ENCODE data around the gene SV2B. TPM values are rescaled to one million over a fixed set of nuclear protein-coding genes. Genes with fewer than 3 reads are reported as not detected.

Gene SV2B
- total and polyA plus RNA-seq, 2 experiments from 2014 or later = 0.06 to 0.76 TPM

DNA sequence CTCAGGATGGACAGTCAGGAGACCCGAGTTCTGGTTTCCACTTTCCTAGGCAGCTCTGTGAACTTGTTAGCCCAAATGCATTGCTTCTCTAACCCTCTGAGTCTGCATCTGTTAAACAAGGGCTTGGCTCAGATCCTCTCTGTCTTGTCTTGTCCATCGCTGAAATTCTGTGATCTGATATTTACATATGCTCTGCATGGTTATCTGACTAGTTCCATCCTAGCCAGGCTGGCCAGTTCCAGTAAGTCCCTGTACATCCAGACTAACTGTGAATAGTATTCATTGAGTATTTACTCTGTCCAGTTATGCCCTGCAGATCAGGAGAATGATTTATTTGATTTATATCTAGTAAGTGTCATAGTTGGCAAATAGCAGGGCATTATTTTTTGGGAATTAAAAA is 27.0 kb upstream of the SV2B start:
- no peaks in the 10 kb centered on the region for H3K9me2 ChIP-seq (ENCODE audit: insufficient read depth)
- no peaks in the 10 kb centered on the region; the same call in 1 of the 2 replicates for H3K4me1 ChIP-seq (ENCODE audit: insufficient read depth)
- Mint-ChIP-seq H3K4me1 (peaks cover 8% of the 10 kb centered on the region; the same call in 1 of the 3 replicates), H3K27me3 (ENCODE audit: insufficient read depth, low read depth, poor library complexity) (no peaks in the 10 kb centered on the region), H3K4me3 (no peak overlapping the region), H3K9me3 (no peaks in the 10 kb centered on the region), H3K27ac (no peak overlapping the region), H3K36me3 (ENCODE audit: low read depth) (no peaks in the 10 kb centered on the region)
- no peak for TF ChIP-seq POLR2AphosphoS5 (IDR thresholded peaks at IDR 0.05; ENCODE audit: low read depth)
- no peak for TF ChIP-seq ZNF114 (CRISPR knock-in tag; IDR thresholded peaks at IDR 0.05)
- TF ChIP-seq ETS1 (IDR thresholded peaks at IDR 0.05) = no peak
- TF ChIP-seq EZH2 (IDR thresholded peaks at IDR 0.05; ENCODE audit: low read depth, unreplicated experiment) = no peak
- H3K4me2 ChIP-seq = no peak overlapping the region
- no peak overlapping the region for H2AFZ ChIP-seq
- no peaks in the 10 kb centered on the region for H3K27me3 ChIP-seq (ENCODE audit: insufficient read depth)
- no peaks in the 10 kb centered on the region for H3K79me2 ChIP-seq (replicated peaks; ENCODE audit: insufficient read depth)
- no peak for DNase-seq (ENCODE audit: low spot score)
- no peak overlapping the region for H3K27ac ChIP-seq (ENCODE audit: low read depth)
- ATAC-seq = no peak
- no peaks in the 10 kb centered on the region for H3F3A ChIP-seq (replicated peaks; ENCODE audit: low read depth)
- H4K20me1 ChIP-seq (replicated peaks; ENCODE audit: insufficient read depth) = no peaks in the 10 kb centered on the region
- no peak overlapping the region for H3K4me3 ChIP-seq
- H3K36me3 ChIP-seq (ENCODE audit: insufficient read depth) = no peaks in the 10 kb centered on the region

- no peak overlapping the region for H2AFZ ChIP-seq
- no peaks in the 10 kb centered on the region for H3K9me3 Mint-ChIP-seq
Measured at GRCh38 chr15:91073768-91074167, 26.3 kb upstream of the SV2B start.

More at GRCh38 chr15:91073768-91074167, 26.3 kb upstream of the SV2B start:
- Histone ChIP-seq H3F3A (replicated peaks; ENCODE audit: low read depth) (no peaks in the 10 kb centered on the region), H3K36me3 (ENCODE audit: insufficient read depth) (no peaks in the 10 kb centered on the region), H3K27ac (ENCODE audit: low read depth) (no peak overlapping the region), H3K79me2 (replicated peaks; ENCODE audit: insufficient read depth) (no peaks in the 10 kb centered on the region), H3K27me3 (ENCODE audit: insufficient read depth) (no peaks in the 10 kb centered on the region), H3K4me2 (no peak overlapping the region), H3K9me2 (ENCODE audit: insufficient read depth) (no peaks in the 10 kb centered on the region), H3K4me3 (no peak overlapping the region), H4K20me1 (replicated peaks; ENCODE audit: insufficient read depth) (no peaks in the 10 kb centered on the region), H3K4me1 (ENCODE audit: insufficient read depth) (no peaks in the 10 kb centered on the region; the same call in 1 of the 2 replicates)
- Mint-ChIP-seq H3K36me3 (ENCODE audit: low read depth) (no peaks in the 10 kb centered on the region), H3K4me3 (no peak overlapping the region), H3K4me1 (peaks cover 8% of the 10 kb centered on the region; the same call in 1 of the 3 replicates), H3K27me3 (ENCODE audit: insufficient read depth, low read depth, poor library complexity) (no peaks in the 10 kb centered on the region), H3K27ac (no peak overlapping the region)
- DNase-seq (ENCODE audit: low spot score) (no peak), ATAC-seq (no peak)
- TF ChIP-seq STAT1 (IDR thresholded peaks at IDR 0.05; ENCODE audit: unreplicated experiment) (no peak), EZH2 (IDR thresholded peaks at IDR 0.05; ENCODE audit: low read depth, unreplicated experiment) (no peak), CREB1 (CRISPR knock-in tag; IDR thresholded peaks at IDR 0.05; ENCODE audit: low read depth) (no peak), NANOG (IDR thresholded peaks at IDR 0.05; ENCODE audit: borderline replicate concordance) (no peak), EZH2phosphoT487 (IDR thresholded peaks at IDR 0.05; ENCODE audit: unreplicated experiment) (no peak), ETS1 (IDR thresholded peaks at IDR 0.05) (no peak), CTCF (conservative IDR thresholded peaks at IDR 0.05; ENCODE audit: low read depth in 2 of 2) (no peak), ZNF114 (CRISPR knock-in tag; IDR thresholded peaks at IDR 0.05) (no peak)
